Breast epithelium (tissue), 3 donors: ENCODE results near the gene KLK15.

Experiments used
- CTCF ChIP-seq, 3 donors: fragments of 450-650 bp; IDR thresholded peaks; one replicate each; pipeline ENCODE4 v1.5.1; 2016 to 2017; ENCODE audit warnings: antibody characterized with exemption in 3 of 3, mild to moderate bottlenecking in 3 of 3, moderate library complexity in 3 of 3
- POLR2A ChIP-seq: fragments of 450-650 bp; IDR thresholded peaks from one replicate; pipeline ENCODE4 v1.6.1; 2016; ENCODE audit warnings: antibody characterized with exemption, mild to moderate bottlenecking, moderate library complexity
- POLR2AphosphoS5 ChIP-seq, 3 donors: sonication (generic); formaldehyde crosslinking; IDR thresholded peaks; one replicate each; pipeline ENCODE4 v1.6.1; 2017; ENCODE audit warnings: antibody characterized with exemption in 3 of 3

DNA sequence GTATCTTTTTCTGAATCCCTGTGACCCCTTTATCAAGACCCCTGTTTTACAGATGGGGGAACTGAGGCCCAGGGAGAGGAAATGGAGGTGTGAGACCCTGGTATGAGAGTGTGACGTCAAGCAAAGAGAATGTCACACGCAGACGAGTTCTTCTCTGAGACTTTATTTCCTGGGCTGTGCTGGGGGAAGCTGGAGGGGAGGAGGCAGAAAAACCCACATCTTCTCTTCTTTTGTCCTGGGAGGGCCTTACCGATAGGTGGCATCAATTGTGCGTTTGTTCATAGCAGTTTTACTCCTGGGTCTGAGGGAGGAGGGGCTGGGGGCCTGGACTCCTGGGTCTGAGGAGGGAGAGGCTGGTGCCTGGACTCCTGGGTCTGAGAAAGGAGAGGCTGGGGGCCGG lies 4.9 kb upstream of the KLK15 start:
- TF ChIP-seq CTCF (IDR thresholded peaks at IDR 0.05) (no peak), POLR2A (no peak), POLR2AphosphoS5 (IDR thresholded peaks at IDR 0.05) (no peak)
